ENCODE data around the gene MAP4K1.

Gene MAP4K1

GRCh38 chr19:38617764-38618589 is at the start of gene MAP4K1:
MAP4K1 (minus strand) TSS chr19:38617953; CDS start chr19:38617895, 58 bp downstream.
- DNase-seq (ENCODE audit: low spot score), result peak; percentile 63

GRCh38 chr19:38666663-38667511 is 49.1 kb upstream of the MAP4K1 start:
- peak; percentile 65 for DNase-seq (ENCODE audit: low spot score)

- no peak for DNase-seq (ENCODE audit: low spot score)
Observed at GRCh38 chr19:38665950-38666662, 48.4 kb upstream of the MAP4K1 start.

- no peak for DNase-seq (ENCODE audit: low spot score)
Observed at GRCh38 chr19:38665219-38665931, 47.6 kb upstream of the MAP4K1 start.

GRCh38 chr19:38664503-38665211 is 46.9 kb upstream of the MAP4K1 start:
- DNase-seq (ENCODE audit: low spot score), result no peak

GRCh38 chr19:38663957-38664502 is 46.3 kb upstream of the MAP4K1 start:
- no peak for DNase-seq (ENCODE audit: low spot score)

- no peak for DNase-seq (ENCODE audit: low spot score)
Observed at GRCh38 chr19:38663156-38663651, 45.5 kb upstream of the MAP4K1 start.

- no peak for DNase-seq (ENCODE audit: low spot score)
Observed at GRCh38 chr19:38662537-38663155, 44.9 kb upstream of the MAP4K1 start.

GRCh38 chr19:38661996-38662395 is 44.2 kb upstream of the MAP4K1 start:
- no peak for DNase-seq (ENCODE audit: low spot score)

- no peak for DNase-seq (ENCODE audit: low spot score)
Observed at GRCh38 chr19:38661136-38661535, 43.4 kb upstream of the MAP4K1 start.

- no peak for DNase-seq (ENCODE audit: low spot score)
Observed at GRCh38 chr19:38660724-38661123, 43.0 kb upstream of the MAP4K1 start.

- no peak for DNase-seq (ENCODE audit: low spot score)
Observed at GRCh38 chr19:38658462-38659306, 40.9 kb upstream of the MAP4K1 start.

GRCh38 chr19:38657633-38658222 is 40.0 kb upstream of the MAP4K1 start:
- DNase-seq (ENCODE audit: low spot score), result peak; percentile 77

- peak; percentile 74 for DNase-seq (ENCODE audit: low spot score)
Observed at GRCh38 chr19:38656171-38656981, 38.6 kb upstream of the MAP4K1 start.

GRCh38 chr19:38655148-38655824 is 37.5 kb upstream of the MAP4K1 start:
- DNase-seq (ENCODE audit: low spot score), result peak; percentile 82

GRCh38 chr19:38654628-38655055 is 36.9 kb upstream of the MAP4K1 start:
- DNase-seq (ENCODE audit: low spot score), result no peak

- DNase-seq (ENCODE audit: low spot score), result no peak
Observed at GRCh38 chr19:38653028-38653571, 35.3 kb upstream of the MAP4K1 start.

Measured in CD4-positive, alpha-beta T cell treated with Interleukin-2 at 100 ng/mL for 4 hours (primary cell).